GM12864 (cell line): ENCODE measurements around the gene PADI1.

ENCODE experiments used
- DNase-seq: peaks from one replicate; pipeline ENCODE4 v3.0.0-alpha.2; 2011; ENCODE audit warnings: low read depth
- H3K4me3 ChIP-seq: 2 replicates; pipeline ENCODE4 v1.5.1; 2011; ENCODE audit warnings: mild to moderate bottlenecking, low read depth, low read length, control low read depth
- CTCF ChIP-seq: IDR thresholded peaks from 2 replicates; pipeline ENCODE4 v1.5.1; 2011; ENCODE audit warnings: low read depth, mild to moderate bottlenecking, moderate library complexity, low read length, control low read depth, inconsistent platforms; ENCODE audit errors: missing control alignments

PADI1 gene

DNA sequence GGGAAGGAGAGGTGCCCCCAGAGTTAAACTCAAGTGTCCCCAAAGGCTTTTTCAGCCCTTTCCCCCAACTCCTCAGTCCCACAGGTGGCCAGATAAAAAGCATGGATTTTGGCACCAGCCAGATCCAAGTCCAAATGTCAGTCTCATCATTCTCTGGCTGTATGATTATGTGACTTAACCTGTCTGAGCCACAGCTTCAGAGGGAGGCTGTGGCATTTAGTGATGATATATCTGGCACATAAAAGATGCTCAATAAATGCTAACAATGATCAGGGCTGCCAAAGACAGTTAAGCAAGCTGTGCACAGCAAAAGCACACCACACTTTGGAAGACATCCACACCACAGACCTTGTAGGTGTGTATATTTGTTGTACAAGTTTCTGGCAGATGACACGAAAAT is 38.3 kb downstream of the PADI1 start:
- no peak for DNase-seq
- no peak for TF ChIP-seq CTCF
- no peak overlapping the region for H3K4me3 ChIP-seq

GRCh38 chr1:17244821-17245740 is 40.2 kb downstream of the PADI1 start:
- DNase-seq = no peak
- H3K4me3 ChIP-seq = no peak overlapping the region
- TF ChIP-seq CTCF = no peak

- TF ChIP-seq CTCF = no peak
- DNase-seq = no peak
- H3K4me3 ChIP-seq = no peak overlapping the region
Observed at GRCh38 chr1:17245816-17246325, 40.9 kb downstream of the PADI1 start.

- DNase-seq = no peak
- no peak overlapping the region for H3K4me3 ChIP-seq
- no peak for TF ChIP-seq CTCF
Observed at GRCh38 chr1:17246971-17247370, 42.0 kb downstream of the PADI1 start.

- DNase-seq = no peak
- no peak for TF ChIP-seq CTCF
- H3K4me3 ChIP-seq = no peak within 1 kb of the TSS
Observed at GRCh38 chr1:17248781-17249180, 43.9 kb downstream of the PADI1 start, which contains the start of gene PADI3. Gene PADI3 (plus strand): TSS chr1:17249098. CDS start chr1:17249138, 40 bp downstream.

DNA sequence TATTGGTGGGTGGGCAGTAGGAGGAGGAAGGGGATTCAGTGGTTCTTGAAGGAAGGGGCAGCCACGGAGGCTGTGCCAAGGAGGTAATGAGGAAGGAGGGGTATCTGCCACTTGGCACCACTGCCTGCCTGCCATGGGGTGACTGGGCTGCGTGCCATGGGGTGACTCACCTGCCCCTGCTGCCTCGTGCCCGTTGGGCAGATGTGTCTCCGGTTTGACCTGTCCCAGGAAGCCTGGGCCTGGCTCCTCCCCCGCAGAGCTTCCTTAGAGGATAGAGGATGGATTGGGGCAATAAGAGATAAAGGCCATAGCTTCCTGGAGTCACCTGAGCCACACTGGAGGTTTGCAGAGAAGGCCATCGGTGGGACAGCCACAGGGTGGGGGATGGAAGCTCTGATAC is 45.7 kb downstream of the PADI1 start:
- no peak for TF ChIP-seq CTCF
- H3K4me3 ChIP-seq = no peak overlapping the region
- no peak for DNase-seq
